LoVo (cell line): ENCODE data around the gene LSAMP.
"Not testable (repeated sequence)": the region's sequence is repeated elsewhere in the genome, so short reads cannot be mapped to it uniquely, and the experiment has no call there.

Experiments used
- DNase-seq: peaks from one replicate; pipeline ENCODE4 v3.0.0-alpha.2; 2016; ENCODE audit warnings: low spot score

LSAMP gene

DNA sequence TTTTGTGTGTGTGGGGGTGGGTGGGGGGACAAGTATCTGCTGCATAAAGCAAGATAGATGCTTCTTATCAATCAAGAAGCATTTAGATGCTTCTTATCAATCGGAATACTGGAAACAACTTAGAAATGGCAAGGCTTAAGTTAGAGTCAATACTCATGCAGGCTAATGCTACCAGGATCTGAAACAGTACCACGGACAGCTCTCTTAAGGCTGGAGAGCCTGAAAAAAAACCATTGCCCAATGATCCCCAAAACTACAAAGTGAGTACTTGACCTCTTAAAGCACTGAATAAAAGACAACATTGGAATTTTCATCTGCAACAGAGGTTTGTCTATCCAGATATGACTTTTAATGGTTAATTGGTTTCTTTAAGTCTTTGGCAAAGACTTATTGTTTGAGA lies 559.7 kb downstream of the LSAMP start:
- DNase-seq: no peak

DNA sequence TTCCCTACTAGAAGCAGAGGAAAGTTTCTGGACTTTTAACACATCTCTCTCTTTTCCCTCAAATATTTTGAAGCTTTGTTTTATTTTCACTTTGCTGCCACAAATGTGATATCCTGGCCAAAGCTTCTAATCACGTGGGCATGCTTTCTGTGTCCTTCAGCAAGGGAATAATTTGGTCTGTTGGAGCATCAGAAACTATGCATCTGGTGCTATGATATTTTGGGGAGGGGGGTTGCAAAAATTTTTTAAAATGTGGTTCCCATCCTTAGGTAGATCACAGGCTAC lies 567.7 kb downstream of the LSAMP start:
- DNase-seq: no peak

DNA sequence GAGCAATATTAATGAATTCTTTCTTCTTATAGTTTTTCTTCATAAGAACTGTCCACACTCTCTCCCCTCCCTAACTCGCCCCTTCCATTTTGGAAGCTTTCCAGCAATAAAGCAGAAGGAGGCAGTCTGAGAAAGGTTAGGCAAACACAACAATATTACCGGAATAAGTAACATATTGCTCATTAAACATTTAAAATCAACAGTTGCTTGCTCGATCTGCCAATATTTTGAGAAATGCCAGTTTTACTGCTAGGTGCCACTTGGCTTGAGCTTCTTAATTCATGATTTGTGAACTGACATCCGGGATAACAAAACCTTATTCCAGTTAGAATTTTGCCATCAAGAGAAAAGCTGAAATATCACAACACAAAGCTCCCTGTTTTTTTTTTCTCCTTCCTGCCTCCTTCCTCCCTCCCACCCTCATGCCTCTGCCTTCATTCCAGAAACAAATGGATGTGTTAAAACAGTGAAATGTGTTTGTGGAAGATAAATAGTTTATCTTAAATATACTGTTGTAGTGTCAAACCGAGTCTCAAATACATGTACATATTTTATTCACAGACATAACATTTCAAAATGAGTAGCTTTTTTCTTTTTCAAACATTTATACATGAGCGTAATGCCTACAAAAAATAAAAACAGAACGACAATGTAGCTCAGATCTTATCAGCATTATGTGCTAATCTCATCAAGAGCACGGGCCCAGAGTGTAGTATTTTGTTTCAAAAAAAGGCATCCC lies 568.2 kb downstream of the LSAMP start:
- DNase-seq: no peak

DNA sequence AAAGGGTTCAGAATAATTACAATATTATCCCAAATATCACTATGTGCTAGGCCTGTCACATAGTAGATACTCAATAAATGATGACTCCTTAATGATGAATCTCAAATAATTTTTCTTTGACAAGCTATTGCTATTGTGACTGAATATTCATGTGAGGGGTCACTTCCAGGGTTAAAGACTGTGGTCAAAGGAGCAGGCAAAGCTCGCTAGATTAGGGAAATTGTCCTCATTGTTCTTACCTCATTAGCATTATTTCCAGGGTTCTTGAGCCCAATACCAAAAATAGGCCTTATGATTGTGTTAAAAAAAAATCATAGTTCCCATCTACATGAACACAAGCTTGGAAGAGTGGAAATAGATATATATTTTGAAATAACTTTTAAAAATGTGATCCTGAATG lies 569.8 kb downstream of the LSAMP start:
- DNase-seq: no peak

DNA sequence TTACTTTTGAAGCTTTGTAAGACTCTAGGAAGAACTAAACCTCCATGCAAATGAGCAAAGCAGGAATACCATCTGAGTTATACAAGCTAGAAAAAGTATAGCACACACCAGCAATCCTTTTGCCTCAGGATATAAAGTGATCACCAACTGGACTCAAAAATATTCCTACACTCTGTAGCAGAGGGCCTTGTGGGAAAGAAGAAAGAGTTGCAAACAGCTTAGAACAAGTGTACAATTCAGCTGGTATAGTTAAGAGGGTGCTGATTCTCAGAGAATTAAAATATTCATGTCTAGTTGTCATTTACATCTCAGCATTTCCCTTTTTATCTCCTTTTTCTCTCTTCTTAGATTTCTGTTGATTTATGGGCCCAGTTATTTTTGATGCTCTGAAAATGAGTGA lies 573.6 kb downstream of the LSAMP start:
- DNase-seq: no peak

DNA sequence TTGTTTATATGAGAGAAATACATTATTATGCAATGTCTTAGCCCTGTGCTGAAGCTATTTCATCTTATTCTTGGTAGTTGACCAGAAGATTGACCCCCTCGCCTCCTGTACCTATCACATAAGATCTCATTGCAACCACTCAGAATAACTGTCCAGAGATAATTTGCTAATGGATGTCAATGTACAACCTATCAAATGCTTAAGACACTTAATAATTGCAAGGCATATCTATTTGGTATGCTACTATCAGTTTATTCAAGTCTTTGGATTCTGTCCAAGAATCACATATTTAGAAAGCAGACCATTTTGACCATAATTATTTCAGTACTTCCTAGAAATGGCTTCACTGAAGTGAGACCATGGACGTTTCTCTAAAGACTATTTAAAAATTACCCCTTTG lies 580.4 kb downstream of the LSAMP start:
- no peak for DNase-seq

DNA sequence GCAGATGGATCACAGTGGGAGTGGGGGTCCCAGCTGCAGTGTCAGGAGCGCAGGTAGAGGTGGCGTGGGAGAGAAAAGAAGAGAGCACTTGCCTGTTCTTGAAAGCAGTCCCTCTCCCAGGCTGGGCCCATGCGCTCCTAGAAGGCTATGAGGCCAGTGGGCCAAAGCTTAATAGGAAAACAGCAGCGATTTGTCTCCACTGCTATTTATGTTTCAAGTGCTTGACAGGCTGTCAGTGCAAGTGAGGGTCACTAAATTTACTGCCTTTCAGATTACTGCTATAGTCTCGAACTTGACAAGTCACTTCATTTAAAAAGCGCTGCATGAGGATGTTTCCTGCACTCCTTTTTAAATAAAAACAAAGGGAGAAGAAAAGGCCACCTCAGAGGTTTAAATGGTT lies 582.4 kb downstream of the LSAMP start:
- no peak for DNase-seq

DNA sequence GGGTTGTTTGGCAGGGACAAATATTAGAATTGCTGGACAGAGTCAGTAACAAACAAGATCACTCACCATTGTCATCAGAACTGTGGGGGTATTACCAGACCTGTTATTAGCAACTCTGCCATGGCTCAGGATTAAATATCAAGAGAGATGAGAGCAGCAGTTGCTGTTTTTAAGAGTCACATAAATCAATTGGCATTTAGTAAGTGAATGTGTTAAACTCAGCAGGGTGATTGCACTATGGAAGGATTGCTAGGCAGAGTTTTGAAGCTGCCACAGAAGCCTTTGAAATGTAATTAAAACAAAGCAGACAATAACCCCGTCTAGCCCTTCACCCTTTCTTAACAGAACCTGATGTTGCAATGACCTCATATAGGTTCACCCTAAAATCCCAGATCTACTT lies 583.2 kb downstream of the LSAMP start:
- DNase-seq: no peak

DNA sequence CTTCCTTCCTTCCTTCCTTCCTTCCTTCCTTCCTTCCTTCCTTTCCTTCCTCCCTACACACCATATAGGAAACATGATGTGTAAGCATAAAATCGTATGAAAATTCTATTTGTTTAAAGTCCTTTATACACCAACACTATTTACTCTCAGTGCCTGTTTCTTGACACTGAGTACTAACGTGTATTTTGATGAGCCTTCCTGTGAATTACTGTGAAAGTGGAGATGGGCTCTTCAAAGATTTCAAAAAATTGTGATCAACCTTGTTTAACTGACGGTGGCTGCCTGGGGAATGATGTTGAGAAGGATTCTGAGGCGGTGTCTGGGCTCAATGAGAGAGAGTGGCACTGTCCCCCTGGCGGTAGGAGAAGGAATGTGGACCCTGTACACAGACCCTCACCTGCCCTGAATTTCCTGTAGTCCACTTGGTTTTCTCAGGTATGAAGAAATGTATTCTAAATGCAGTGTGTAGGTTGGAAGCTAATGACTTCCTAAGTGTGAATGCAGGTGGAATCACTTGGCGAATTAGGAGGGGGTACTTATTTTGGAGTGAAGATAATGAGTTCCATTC lies 584.0 kb downstream of the LSAMP start:
- DNase-seq: no peak

DNA sequence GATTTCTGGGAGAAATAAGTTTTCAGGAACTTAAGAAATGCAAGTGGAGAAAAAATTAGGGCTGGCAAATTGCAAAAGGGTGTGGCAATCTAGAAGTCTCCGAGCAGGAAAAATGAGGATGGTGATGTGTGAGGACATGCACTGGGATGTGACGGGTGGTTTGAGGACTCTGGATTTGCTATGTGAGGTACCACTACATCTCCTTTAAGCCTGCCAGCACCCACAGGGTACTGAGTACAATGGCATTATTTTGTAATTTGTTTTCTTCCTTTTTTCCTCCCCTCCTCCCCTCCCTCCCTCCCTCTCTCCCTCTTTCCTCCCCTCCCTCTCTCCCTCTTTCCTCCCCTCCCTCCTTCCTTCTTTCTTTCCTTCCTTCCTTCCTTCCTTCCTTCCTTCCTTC lies 584.5 kb downstream of the LSAMP start:
- no peak for DNase-seq

DNA sequence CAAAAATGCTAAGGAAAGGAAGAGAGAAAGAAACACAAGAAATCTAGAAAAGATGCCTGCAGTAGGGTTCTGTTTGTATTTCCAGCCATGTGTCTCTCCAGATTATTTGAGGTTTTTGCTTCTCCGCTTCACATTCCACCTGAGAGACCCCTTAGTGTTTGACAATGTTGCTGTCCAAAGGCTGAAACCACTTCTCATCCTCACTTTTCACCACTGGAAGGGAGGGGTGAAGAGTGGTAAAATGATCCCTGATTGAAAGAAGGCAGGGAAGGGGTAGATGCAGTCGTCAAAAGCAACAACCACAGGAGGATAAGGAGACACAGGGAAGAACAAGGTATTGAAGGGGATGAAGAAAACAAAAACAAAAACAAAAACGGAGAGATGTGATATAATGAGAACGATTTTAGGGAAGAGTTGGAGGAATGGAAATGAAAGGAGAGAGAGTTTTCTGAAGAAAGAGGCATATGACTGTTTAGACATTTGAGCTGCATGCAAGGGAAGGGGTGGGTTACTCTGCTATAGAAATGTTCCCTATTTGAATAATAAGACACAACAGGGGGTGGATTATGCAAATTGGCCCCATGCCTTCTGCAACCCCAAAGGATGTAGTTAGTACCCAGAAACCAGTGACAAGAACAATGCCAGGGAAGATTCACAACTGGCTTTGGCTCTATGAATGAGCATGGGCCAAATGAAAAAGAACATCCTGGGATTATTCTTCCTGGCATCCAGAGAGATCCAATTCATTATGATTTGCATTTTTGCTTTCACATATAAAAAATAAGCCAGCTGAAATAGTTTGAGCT lies 586.1 kb downstream of the LSAMP start:
- DNase-seq: no peak

DNA sequence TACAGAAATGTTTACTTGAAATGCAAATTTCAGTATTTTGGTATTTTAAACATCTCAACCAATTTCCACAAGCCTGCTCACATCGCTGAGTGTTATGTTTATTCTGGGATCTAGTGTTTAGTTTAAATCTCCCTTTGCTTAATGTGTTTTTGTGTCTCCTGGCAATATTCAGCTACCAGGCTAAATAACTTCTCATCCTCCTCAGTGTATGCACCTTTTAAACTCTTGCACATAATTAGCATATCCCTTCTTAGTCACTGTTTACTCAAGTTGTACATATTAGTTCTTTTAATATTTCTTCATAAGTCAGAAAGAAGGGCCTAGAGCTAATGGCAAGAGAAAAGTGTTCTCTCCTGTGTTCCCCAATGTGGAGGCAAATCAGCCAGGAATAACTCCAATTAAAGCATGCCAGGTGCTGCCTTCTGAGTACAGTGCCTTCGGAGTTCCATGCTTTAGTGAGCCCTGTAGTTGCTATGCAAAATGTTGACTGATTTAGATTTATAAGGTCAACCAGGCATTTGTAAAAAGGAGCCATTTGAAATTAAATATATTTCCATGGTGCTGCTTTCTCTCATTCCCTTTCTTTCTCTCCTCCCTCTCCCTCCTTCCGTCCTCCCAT lies 587.7 kb downstream of the LSAMP start:
- no peak for DNase-seq

DNA sequence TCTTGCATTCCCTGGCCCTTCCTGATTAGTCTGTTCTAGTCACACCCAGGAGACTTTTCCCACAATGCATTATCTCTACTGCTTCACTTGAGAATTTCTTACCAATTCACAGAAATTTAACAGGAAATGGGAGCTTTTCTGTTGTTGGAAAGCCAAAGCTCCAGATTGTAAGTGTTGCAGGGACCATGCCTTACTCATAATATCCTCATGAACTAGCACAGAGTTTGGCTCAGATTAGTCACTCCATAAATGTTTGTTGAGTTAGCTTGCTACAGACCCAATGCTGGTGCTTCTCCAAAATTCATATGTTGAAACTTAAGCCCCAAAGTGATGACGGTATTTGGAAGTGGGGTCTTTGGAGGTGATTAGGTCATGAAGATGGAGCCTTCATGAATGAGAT lies 589.4 kb downstream of the LSAMP start:
- DNase-seq: no peak

DNA sequence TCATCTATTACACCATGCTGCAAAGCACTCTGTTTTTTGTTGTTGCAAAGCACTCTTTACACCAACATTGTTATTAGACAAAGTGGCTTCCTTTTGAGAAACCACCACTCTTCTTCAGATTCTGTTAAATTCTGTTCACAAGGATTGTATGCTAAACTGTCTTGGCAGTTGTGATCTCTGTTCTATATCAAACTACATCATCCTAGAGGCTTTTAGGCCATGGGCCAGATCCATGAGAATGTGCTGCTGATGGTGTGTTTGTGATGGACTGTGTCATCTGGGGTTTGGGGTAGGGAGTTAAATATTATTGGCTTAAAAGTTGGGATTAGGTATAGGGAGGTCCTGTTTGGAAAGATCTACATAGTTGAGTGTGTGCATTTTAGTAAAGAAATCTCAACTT lies 592.2 kb downstream of the LSAMP start:
- DNase-seq: no peak

DNA sequence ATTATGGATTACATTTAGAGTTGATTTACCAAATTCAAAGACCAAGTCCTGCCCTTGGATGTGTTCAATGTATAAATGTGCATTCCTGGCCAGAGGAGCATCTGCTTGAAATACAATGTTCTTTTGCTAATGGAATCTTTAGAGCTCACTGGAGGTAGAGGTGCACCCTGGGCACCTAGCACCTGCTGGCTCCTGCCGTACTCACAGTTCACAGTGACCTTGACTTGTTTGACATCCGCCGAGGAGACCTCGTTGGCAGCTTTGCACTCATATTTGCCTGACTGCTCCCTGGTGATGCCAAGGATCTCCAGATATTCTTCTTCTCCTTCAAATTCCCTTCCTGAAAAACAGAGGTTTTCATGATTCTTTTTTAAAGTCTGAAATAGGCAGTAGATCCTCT lies 593.0 kb downstream of the LSAMP start:
- no peak for DNase-seq

DNA sequence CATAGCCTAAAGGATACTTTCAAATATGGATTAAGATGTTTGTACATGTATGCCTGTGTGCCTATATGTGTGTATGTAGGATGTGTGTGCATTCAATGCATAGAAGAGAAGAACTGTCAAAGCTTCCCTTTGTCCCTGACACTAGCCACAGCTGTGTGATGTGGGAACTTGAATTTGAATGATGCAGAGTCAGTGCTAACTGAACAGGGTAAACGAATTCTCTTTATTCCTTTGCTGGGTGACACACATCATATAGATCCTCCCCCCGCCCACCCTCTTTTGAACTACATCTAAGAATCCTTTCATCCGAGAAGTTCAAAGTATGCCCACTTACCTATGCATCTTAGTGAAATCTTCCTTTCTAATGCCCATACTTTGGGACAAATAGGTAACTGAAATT lies 593.7 kb downstream of the LSAMP start:
- DNase-seq: no peak

DNA sequence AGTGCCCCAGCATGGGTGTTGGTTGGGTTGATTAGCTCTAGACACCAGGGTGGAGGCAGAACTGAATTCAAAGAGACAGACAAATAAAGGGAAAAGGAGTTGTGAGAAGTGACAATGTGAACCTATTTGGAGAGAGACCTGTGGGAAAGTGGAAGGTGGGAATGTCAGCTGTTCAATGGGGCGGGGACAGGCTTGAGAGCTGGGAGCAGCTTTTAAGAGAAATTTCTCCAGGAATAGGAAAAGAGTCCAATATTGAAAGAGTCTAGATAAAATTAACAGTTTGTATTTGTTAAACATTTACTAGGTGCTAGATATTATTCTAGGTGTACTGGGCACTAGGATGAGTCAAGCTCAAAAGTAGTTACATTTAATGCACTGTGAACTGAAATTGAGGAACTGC lies 596.6 kb downstream of the LSAMP start:
- DNase-seq: no peak

DNA sequence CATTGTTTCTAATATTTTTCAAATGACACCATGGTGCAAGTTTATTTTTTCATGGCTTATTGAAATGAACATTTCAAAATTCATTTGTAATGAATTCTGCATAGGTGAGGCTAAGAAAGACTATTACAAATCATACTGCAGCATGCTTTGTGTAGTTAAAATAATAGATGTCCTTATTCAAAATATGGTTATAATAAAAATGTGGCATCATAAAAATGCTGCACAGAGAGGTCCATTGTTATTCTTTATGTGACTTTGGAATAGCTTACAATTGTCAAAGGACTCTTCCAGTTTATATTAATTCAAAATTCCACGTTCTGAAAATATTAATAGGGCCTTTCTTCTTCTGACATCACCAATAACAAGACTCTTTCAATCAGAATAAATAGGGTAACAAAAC lies 599.3 kb downstream of the LSAMP start:
- no peak for DNase-seq

DNA sequence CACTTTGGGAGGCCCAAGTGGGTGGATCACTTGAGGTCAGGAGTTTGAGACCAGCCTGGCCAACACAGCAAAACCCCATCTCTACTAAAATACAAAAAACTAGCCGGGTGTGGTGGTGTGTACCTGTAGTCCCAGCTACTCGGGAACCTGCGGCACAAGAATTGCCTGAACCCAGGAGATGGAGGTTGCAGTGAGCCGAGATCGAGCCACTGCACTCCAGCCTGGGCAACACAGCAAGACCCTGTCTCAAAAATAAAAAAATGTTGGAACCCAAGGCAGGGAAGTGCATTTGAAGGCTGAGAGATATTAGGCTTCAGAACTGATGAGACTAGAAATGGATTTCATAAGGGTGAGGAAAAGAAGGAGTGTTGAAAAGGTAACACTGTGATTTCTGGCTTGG lies 600.6 kb downstream of the LSAMP start:
- DNase-seq: not testable (repeated sequence)

DNA sequence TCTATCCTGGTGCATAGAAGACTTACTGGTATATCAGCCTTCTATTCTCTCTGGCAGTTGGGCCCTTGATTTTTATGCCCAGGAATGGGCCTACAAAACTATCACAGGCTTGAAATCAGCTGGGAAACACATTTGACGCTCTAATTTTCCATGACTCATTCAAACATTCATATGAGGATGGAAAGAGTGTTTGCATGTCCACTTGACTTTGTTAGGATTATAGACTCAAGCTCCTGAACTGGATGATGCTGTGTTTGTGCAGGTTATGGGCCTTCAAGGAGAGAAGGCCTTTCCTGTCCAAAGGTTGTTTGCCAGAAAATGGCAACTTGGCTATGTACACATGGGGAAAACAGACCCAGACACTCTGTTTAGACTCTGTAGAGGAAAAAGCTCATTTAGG lies 602.1 kb downstream of the LSAMP start:
- DNase-seq: no peak

DNA sequence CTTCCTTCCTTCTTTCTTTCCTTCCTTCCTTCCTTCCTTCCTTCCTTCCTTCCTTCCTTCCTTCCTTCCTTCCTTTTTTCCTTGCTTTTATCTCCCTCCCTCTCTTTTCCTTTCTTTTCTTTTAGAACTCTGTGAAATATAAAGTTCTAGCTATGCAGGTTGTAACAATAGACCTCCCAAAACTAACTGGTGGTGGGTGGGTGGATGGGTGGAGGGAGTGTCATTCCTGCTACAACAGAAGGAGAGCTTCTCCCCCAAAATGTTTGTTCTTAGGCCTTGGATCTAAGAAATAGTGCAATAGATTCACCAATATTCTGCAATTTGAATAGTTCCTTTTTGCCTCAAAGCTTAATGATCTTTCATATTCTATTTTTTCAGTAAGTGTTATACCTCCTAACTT lies 606.0 kb downstream of the LSAMP start:
- DNase-seq: no peak

DNA sequence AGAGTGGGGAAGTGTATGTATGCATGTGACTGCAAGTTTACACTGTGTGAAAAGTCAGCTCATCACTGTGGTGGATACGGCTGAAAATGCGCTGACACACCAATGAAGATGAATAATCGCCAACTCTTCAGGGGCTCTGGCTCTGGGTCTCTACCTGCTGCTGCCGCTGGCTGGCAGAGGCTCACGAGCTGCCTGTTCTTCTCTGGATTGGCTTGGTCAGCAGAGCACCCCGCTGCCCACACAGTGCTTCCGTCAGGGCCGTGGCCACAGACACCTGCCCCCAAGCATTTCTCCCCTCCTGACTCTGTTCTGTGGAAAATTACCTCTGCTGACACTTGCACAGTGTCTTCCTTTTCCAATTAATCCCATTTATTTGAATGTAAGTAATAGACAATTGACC lies 606.5 kb downstream of the LSAMP start:
- DNase-seq: no peak

DNA sequence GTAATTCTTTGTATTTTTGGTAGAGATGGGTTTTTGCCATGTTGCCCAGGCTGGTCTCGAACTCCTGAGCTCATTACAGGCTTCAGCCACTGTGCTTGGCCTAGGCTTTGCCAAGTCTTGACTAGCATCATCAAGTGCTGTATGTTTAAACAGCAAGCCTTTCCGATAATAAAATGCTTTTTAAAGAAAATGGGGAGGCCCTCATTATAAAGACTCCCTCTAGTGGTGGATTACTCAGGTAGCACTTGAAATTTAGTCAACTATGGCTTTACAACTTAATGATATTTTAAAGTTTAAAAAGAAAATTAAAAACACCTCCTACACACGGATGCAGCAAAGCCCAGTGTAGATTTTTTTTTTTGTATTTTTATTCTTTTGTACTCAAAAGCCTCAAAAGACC lies 608.3 kb downstream of the LSAMP start:
- peak; percentile 42 for DNase-seq
